Measurements from ENCODE around the gene ERF. TPM values are rescaled to one million over a fixed set of nuclear protein-coding genes. Genes with fewer than 3 reads are reported as not detected.

The ERF gene
- total and polyA plus RNA-seq, 4 donors = 8.7 to 21.0 (median 13.8) TPM

DNA sequence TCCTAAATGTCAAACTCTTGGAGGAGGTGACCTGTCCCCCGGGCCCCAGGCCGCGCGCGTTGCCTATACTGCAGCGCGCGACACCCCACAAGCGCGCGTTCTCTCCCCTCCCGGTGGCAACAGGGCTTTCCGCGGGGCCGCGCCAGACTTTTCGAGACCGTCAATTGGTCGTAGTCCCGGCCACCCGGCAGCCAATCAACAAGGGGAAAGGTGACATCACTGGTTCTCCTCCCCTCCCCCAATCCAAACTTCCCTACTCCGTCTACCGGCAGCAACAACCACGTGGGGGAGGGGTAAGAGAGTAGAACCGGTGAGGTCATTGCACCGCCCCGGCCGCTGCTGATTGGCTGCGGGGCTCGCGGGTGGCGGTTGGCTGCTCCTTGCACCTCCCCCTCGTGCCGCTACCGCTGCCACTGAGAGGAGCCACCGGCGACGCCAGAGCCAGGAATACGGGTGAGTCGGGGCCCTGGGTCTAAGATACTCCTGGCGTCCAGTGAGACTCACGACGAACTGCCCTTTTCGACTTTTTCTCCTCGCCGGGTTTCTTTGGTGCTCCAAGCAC is 13.3 kb upstream of the ERF start:
- Histone ChIP-seq H3K9ac (ENCODE audit: low read depth in 1 of 2, low read length in 2 of 2) (peak overlapping the region; percentile 87 to 100), H3K27ac (ENCODE audit: low read depth in 1 of 2, low read length in 2 of 2) (peak overlapping the region; percentile 96 to 99), H3K4me3 (ENCODE audit: low read depth in 1 of 3, low read length in 3 of 3) (peak overlapping the region; percentile 48 to 74 (median 49)), H3K4me1 (ENCODE audit: control insufficient read depth in 4 of 4, insufficient read depth in 4 of 4, low read length in 3 of 4) (peaks cover 5 to 19% (median 11%) of the 10 kb centered on the region in 4 donors), H3K9me3 (ENCODE audit: control insufficient read depth in 4 of 4, low read length in 3 of 4) (no peaks in the 10 kb centered on the region), H3K27me3 (ENCODE audit: control insufficient read depth in 4 of 4, insufficient read depth in 4 of 4, low read length in 3 of 4) (no peaks in the 10 kb centered on the region), H3K36me3 (ENCODE audit: control insufficient read depth in 4 of 4, insufficient read depth in 3 of 4, low read depth in 1 of 4, low read length in 3 of 4) (peaks cover 0 to 8% (median 3%) of the 10 kb centered on the region in 4 donors)
- peak; percentile 98 for DNase-seq (ENCODE audit: low spot score)
- TF ChIP-seq FOXA2 (IDR thresholded peaks at IDR 0.05) (peak; percentile 55), YY1 (IDR thresholded peaks at IDR 0.05) (no peak), EGR1 (IDR thresholded peaks at IDR 0.05; ENCODE audit: low read depth in 2 of 2) (no peak), TAF1 (conservative IDR thresholded peaks at IDR 0.05) (no peak), HNF4G (IDR thresholded peaks at IDR 0.05) (peak; percentile 22), SP1 (IDR thresholded peaks at IDR 0.05) (no peak), RXRA (IDR thresholded peaks at IDR 0.05) (peak; percentile 69 to 77), RAD21 (IDR thresholded peaks at IDR 0.05) (peak in 1 of 2 donors; percentile 12), FOXA1 (IDR thresholded peaks at IDR 0.05) (peak; percentile 37), JUND (IDR thresholded peaks at IDR 0.05) (peak; percentile 97 to 99), GABPA (IDR thresholded peaks at IDR 0.05 in 1 of 2, conservative IDR thresholded peaks at IDR 0.05 in 1 of 2) (no peak), NR2F2 (IDR thresholded peaks at IDR 0.05) (no peak), HNF4A (conservative IDR thresholded peaks at IDR 0.05) (peak in 1 of 2 donors; percentile 27)
- TF ChIP-seq, protein P1, sequence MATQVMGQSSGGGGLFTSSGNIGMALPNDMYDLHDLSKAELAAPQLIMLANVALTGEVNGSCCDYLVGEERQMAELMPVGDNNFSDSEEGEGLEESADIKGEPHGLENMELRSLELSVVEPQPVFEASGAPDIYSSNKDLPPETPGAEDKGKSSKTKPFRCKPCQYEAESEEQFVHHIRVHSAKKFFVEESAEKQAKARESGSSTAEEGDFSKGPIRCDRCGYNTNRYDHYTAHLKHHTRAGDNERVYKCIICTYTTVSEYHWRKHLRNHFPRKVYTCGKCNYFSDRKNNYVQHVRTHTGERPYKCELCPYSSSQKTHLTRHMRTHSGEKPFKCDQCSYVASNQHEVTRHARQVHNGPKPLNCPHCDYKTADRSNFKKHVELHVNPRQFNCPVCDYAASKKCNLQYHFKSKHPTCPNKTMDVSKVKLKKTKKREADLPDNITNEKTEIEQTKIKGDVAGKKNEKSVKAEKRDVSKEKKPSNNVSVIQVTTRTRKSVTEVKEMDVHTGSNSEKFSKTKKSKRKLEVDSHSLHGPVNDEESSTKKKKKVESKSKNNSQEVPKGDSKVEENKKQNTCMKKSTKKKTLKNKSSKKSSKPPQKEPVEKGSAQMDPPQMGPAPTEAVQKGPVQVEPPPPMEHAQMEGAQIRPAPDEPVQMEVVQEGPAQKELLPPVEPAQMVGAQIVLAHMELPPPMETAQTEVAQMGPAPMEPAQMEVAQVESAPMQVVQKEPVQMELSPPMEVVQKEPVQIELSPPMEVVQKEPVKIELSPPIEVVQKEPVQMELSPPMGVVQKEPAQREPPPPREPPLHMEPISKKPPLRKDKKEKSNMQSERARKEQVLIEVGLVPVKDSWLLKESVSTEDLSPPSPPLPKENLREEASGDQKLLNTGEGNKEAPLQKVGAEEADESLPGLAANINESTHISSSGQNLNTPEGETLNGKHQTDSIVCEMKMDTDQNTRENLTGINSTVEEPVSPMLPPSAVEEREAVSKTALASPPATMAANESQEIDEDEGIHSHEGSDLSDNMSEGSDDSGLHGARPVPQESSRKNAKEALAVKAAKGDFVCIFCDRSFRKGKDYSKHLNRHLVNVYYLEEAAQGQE (IDR thresholded peaks at IDR 0.05) = peak; percentile 69
- TF ChIP-seq, protein P2, sequence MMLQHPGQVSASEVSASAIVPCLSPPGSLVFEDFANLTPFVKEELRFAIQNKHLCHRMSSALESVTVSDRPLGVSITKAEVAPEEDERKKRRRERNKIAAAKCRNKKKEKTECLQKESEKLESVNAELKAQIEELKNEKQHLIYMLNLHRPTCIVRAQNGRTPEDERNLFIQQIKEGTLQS (IDR thresholded peaks at IDR 0.05) = peak; percentile 74
- TF ChIP-seq, protein P3, sequence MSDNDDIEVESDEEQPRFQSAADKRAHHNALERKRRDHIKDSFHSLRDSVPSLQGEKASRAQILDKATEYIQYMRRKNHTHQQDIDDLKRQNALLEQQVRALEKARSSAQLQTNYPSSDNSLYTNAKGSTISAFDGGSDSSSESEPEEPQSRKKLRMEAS (IDR thresholded peaks at IDR 0.05) = peak; percentile 70
- TF ChIP-seq, protein P4, sequence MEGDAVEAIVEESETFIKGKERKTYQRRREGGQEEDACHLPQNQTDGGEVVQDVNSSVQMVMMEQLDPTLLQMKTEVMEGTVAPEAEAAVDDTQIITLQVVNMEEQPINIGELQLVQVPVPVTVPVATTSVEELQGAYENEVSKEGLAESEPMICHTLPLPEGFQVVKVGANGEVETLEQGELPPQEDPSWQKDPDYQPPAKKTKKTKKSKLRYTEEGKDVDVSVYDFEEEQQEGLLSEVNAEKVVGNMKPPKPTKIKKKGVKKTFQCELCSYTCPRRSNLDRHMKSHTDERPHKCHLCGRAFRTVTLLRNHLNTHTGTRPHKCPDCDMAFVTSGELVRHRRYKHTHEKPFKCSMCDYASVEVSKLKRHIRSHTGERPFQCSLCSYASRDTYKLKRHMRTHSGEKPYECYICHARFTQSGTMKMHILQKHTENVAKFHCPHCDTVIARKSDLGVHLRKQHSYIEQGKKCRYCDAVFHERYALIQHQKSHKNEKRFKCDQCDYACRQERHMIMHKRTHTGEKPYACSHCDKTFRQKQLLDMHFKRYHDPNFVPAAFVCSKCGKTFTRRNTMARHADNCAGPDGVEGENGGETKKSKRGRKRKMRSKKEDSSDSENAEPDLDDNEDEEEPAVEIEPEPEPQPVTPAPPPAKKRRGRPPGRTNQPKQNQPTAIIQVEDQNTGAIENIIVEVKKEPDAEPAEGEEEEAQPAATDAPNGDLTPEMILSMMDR (IDR thresholded peaks at IDR 0.05; ENCODE audit: low read depth, low read length, missing input control) = peak; percentile 11
- WGBS = under 1% methylated on average over 46 of the region's 46 CpGs

DNA sequence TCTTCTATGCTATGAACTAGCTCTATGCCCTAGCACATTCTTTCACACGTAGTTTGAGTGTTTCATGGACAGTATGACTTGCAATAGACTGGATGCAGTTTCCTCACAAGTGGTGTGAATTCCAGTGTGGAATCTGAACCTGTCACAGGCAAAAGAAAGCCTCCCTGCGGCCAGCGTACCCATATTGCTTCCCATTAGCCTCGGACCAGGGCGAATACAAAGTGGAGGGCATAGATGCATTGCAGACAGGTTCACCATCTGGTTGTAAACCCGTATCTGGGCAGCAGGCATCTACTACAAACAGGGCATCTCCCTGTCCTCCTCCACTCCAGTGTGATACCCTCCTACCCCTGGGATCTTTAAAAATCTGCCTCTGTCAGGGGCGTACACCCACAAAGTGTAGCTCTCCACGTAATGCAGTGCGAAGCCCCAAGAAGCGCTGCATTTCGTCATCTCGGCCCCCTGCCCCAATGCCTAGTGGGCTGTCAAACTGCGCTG is 12.8 kb upstream of the ERF start:
- Histone ChIP-seq H3K9ac (ENCODE audit: low read depth in 1 of 2, low read length in 2 of 2) (peak overlapping the region; percentile 82 to 100), H3K9me3 (ENCODE audit: control insufficient read depth in 4 of 4, low read length in 3 of 4) (no peaks in the 10 kb centered on the region), H3K27ac (ENCODE audit: low read depth in 1 of 2, low read length in 2 of 2) (peak overlapping the region; percentile 79 to 99), H3K4me3 (ENCODE audit: low read depth in 1 of 3, low read length in 3 of 3) (peak overlapping the region; percentile 17 to 33 (median 29)), H3K4me1 (ENCODE audit: control insufficient read depth in 4 of 4, insufficient read depth in 4 of 4, low read length in 3 of 4) (peaks cover 5 to 19% (median 11%) of the 10 kb centered on the region in 4 donors), H3K27me3 (ENCODE audit: control insufficient read depth in 4 of 4, insufficient read depth in 4 of 4, low read length in 3 of 4) (no peaks in the 10 kb centered on the region), H3K36me3 (ENCODE audit: control insufficient read depth in 4 of 4, insufficient read depth in 3 of 4, low read depth in 1 of 4, low read length in 3 of 4) (peaks cover 0 to 6% (median 2%) of the 10 kb centered on the region in 4 donors)
- DNase-seq (ENCODE audit: low spot score) = no peak
- 10% methylated on average over 13 of the region's 13 CpGs for WGBS
- TF ChIP-seq, protein P1 (IDR thresholded peaks at IDR 0.05) = no peak
- TF ChIP-seq EGR1 (IDR thresholded peaks at IDR 0.05; ENCODE audit: low read depth in 2 of 2) = no peak
- no peak for TF ChIP-seq GABPA (IDR thresholded peaks at IDR 0.05 in 1 of 2, conservative IDR thresholded peaks at IDR 0.05 in 1 of 2)
- no peak for TF ChIP-seq YY1 (IDR thresholded peaks at IDR 0.05)
- TF ChIP-seq, protein P5, sequence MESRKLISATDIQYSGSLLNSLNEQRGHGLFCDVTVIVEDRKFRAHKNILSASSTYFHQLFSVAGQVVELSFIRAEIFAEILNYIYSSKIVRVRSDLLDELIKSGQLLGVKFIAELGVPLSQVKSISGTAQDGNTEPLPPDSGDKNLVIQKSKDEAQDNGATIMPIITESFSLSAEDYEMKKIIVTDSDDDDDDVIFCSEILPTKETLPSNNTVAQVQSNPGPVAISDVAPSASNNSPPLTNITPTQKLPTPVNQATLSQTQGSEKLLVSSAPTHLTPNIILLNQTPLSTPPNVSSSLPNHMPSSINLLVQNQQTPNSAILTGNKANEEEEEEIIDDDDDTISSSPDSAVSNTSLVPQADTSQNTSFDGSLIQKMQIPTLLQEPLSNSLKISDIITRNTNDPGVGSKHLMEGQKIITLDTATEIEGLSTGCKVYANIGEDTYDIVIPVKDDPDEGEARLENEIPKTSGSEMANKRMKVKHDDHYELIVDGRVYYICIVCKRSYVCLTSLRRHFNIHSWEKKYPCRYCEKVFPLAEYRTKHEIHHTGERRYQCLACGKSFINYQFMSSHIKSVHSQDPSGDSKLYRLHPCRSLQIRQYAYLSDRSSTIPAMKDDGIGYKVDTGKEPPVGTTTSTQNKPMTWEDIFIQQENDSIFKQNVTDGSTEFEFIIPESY (IDR thresholded peaks at IDR 0.05) = no peak
- no peak for TF ChIP-seq RXRA (IDR thresholded peaks at IDR 0.05)
- TF ChIP-seq JUND (IDR thresholded peaks at IDR 0.05) = no peak
- TF ChIP-seq HNF4G (IDR thresholded peaks at IDR 0.05) = no peak
- no peak for TF ChIP-seq HNF4A (conservative IDR thresholded peaks at IDR 0.05)
- TF ChIP-seq SP1 (IDR thresholded peaks at IDR 0.05) = no peak
- TF ChIP-seq, protein P3 (IDR thresholded peaks at IDR 0.05) = no peak
- no peak for TF ChIP-seq FOXA1 (IDR thresholded peaks at IDR 0.05)
- no peak for TF ChIP-seq TAF1 (conservative IDR thresholded peaks at IDR 0.05)

Data from liver (tissue), 9 donors.